Anterior cingulate cortex (tissue), 58 donors: ENCODE data around the gene EHBP1L1.
"Not testable (repeated sequence)": the region's sequence is repeated elsewhere in the genome, so short reads cannot be mapped to it uniquely, and the experiment has no call there.

Experiments used
- DNase-seq, 58 donors: peaks; one replicate each; lab custom pipeline; 2025; lab: John Stamatoyannopoulos, UW

Gene EHBP1L1

DNA sequence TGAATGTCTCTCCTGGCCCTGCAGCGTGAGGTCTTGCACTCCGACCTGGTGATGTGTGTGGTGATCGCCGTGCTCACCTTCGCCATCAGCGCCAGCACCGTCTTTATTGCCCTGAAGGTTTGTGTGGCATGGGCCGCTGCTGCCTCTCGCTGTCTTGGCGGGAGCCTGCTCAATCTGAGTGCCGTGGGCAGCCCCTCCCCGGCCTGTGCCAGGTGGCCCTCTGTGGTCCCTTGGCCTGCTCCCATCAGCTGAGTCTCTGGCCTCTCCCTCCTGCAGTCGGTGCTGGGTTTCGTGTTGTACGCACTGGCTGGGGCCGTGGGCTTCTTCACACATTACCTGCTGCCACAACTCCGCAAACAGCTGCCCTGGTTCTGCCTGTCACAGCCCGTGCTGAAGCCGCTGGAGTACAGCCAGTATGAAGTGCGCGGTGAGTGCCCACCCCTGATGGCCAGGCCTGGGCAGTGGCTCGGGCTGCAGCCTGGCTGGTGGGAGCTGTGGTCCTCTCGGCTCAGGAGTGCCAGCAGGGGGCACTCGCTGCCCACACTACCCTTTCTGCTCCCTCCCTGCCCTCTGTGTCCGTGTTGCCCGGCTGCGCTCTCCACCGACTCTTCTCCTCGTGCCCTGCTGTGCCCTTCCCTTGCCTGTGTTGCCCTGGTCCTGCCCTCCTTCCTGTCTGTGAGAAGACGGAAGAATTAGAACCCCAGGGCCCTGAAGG lies 49.9 kb downstream of the EHBP1L1 start:
- peak in 52 of 58 donors; percentile 4 to 71 (median 44) for DNase-seq

DNA sequence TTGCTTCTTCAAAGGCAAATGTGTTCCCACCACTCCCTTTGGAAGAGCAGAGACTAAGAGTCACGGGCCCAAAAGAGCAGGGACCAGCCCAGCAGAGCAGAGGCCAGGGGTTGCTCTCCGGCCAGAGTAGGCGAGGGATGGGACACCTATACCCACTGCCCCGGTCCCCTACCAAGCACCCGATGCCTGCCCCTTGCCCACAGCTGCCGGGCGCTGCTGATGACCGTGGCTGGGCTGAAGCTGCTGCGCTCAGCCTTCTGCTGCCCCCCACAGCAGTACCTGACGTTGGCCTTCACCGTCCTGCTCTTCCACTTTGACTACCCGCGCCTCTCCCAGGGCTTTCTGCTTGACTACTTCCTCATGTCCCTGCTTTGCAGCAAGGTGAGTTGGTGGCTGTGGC lies 51.3 kb downstream of the EHBP1L1 start:
- DNase-seq, result no peak

DNA sequence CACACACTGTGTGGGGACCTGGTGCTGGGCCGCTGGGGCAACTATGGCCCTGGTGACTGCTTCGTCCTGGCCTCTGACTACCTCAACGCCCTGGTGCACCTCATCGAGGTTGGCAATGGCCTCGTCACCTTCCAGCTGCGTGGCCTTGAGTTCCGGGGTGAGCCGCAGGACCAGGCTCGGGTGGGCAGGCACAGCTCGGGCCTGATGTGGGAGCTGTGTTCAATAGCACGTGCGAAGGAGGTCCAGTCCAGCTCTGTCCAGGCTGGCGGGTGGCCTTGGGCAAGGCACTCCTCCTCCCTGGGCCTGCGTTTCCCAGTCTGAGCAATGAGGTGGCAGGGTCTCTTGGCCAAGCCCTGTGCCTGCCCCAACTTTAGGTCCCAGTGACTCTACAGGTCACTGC lies 53.7 kb downstream of the EHBP1L1 start:
- no peak for DNase-seq

DNA sequence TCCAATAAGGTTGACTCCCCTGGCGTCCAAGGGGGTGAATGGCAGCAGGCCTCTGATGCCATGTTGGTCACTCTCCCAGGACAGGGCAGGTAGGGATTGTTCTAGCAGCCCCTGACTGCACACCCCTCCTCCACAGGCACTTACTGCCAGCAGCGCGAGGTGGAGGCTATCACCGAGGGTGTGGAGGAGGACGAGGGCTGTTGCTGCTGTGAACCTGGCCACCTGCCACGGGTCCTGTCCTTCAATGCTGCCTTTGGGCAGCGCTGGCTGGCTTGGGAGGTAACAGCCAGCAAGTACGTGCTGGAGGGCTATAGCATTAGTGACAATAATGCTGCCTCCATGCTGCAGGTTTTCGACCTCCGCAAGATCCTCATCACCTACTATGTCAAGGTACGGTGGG lies 54.4 kb downstream of the EHBP1L1 start:
- no peak for DNase-seq

DNA sequence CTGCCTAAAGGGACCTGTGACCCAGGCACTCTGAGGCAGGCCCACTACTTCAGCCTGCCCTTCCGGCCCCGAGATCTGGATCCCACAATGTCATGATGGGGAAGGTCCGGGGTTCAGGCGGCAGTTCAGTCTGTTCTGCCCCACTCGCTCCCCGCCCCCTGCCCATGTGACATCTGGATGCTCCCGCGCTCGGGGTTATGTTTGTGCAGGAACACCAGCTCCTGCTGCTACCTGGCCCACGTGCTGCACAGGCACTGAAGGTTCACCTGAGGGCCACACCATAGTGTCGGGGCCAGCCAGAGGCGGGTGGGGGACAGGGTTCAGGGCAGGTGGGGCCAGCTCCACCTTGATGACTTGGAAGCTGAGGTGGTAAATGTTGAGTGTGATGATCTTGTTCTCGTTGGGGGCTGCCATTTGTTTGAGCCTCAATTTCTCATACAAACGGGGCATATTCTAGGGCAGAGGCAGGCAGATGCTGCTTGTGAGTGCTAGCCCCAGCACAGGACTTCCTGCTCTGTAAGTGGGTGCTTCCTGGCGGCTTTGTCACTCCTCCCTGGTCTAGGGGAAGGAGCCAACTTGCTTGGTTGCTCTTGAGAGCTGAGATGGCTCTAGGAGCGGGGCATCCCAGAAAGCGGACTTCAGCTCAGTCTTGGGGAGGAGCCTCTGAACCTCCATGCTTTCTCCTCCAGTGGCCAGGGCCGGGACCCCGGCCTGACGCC lies 57.7 kb downstream of the EHBP1L1 start:
- no peak for DNase-seq

DNA sequence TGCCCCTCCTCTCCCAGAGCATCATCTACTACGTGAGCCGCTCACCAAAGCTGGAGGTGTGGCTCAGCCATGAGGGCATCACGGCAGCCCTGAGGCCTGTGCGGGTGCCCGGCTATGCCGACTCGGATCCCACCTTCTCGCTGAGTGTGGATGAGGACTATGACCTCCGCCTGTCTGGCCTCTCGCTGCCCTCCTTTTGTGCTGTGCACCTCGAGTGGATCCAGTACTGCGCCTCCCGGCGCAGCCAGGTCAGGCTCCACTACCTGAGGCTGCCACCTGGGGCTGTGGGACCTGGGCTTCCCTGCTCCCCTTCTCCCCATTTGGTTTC lies 58.2 kb downstream of the EHBP1L1 start:
- DNase-seq, result no peak

DNA sequence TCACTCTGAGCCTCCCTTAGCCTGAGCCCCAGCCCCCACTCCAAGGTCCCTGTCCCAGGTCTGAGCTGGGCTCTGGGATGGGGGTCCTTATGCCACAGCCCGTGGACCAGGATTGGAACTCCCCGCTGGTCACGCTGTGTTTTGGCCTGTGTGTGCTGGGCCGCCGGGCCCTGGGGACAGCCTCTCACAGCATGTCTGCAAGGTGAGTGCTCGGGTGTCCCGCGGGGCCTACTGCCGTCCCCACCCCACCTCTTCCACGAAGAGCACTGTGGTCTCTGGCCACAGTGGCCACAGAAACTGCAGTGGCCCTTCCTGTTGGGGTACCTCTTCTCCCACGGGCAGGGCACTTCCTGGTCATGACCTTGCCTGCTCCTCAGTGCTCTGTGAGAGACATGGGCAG lies 58.6 kb downstream of the EHBP1L1 start:
- DNase-seq, result no peak

DNA sequence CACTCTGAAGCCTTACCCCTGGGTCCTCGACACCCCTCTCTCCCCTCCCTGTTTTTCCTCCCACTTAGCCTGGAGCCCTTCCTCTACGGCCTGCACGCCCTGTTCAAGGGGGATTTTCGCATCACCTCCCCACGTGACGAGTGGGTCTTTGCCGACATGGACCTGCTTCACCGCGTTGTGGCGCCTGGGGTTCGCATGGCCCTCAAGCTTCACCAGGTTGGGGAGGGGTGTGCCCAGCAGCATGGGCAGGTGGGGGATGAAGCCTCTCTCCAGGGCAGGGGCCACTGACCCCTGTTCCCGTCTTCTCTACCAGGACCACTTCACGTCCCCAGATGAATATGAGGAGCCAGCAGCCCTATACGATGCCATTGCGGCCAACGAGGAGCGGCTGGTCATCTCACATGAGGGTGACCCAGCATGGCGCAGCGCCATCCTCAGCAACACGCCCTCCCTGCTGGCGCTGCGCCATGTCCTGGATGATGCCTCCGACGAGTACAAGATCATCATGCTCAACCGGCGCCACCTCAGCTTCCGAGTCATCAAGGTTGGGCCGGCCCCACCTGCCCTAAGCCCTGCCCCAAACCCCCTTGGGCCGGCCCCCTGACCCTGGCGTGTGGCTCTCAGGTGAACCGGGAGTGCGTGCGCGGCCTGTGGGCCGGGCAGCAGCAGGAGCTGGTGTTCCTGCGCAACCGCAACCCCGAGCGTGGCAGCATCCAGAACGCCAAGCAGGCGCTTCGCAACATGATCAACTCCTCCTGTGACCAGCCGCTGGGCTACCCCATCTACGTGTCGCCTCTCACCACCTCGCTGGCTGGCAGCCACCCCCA lies 59.3 kb downstream of the EHBP1L1 start:
- no peak for DNase-seq

DNA sequence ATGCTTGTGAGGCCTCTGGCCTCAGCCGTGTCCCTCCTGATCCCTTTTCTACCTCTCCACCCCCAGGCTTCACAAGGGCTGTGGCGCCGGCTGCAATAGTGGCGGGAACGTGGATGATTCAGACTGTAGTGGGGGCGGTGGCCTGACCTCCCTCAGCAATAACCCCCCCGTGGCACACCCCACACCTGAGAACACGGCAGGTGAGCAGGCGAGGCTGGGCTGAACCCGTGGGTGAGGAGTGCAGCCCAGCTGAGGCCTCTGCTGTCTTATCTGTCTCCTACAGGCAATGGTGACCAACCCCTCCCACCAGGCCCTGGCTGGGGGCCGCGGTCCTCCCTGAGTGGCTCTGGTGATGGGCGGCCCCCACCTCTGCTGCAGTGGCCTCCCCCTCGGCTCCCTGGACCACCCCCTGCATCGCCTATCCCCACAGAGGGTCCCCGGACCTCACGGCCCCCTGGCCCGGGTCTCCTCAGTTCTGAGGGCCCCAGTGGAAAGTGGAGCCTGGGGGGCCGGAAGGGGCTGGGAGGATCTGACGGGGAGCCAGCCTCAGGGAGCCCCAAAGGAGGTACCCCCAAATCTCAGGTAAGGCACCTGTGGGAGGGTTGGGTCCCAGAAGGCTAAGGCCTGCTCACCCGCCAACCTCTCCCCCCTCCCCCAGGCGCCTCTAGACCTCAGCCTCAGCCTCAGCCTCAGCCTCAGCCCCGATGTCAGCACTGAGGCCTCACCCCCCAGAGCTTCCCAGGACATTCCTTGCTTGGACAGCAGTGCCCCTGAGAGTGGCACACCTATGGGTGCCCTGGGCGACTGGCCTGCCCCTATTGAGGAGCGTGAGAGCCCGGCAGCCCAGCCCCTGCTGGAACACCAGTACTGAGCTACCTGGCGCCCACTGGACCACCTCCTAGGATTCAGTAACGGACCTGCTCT lies 60.5 kb downstream of the EHBP1L1 start:
- no peak for DNase-seq

DNA sequence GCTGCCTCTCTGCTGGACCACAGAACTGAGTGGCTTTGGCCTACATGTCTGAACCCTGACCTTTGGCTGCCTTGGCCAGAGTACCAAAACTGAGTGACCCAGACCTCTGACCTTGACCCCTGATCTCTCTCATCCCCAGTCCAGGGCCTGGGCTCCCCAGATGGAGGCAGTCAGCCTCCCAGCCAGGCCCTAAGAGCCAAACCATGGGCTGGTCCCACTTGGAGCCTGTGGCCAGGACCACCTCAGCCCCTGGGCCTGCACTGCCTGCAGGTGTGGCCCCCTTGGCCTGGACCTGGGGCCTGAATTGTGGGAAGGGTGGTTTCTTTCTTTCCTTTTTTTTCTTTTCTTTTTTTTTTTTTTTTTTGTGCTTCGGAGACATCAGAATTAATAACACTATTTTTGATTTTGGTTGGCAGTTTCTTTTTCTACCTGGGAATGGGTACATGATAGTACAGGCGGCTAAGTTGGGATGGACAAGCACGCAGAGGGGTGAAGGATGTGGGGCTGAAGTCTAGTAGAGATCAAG lies 61.2 kb downstream of the EHBP1L1 start:
- no peak for DNase-seq

DNA sequence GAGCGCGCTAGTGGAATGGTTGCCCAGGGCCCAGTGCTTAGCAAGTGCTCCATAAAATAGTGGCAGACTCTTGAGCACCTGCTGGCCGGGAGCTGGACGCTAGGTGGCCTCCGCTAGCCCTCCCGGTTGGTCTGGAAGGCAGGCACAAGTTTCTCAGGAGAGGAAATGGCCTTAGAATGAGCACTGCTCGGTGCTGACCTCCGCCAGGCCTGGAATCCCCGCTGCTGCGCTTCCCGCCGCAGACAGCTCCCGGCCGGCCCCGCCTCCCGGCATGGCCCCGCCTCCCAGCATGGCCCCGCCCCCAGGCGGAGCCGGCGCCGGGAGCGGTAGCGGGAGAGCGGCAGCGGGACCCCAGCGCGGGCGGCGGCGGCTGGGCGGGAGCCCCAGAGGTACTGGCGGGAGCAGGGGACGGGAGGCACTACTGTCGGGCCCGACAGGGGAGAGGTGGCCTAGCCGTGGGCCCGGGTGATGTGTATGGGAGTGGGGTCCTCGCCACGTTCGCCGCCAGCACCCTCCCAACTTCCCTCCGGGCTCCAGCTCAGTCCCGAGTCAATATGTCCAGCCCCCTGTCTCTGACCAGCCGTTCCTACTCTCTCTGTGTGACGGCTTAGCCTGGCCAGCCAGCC lies 62.1 kb downstream of the EHBP1L1 start, which contains the start of gene SIPA1:
TSS of gene SIPA1 (plus strand) at position 308 of the 626 bp plus-strand sequence. CDS start 2,821 bp downstream, outside the sequence.
- peak in 49 of 58 donors; percentile 5 to 69 (median 42) for DNase-seq

DNA sequence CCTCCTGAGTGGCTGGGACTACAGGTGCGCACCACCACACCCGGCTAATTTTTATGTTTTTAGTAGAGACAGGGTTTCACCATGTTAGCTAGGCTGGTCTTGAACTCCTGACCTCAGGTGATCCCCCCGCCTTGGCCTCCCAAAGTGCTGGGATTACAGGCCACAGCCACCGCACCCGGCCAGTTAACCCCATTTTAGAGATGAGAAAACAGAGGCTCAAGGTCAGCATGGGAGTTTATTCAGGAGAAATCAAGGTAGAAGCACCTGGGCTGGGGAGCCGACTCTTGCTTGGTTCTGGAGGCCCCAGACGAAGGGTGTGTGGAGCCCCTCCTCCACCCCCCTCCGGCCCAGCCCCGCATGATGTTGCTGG lies 63.4 kb downstream of the EHBP1L1 start:
- not testable (repeated sequence) for DNase-seq

DNA sequence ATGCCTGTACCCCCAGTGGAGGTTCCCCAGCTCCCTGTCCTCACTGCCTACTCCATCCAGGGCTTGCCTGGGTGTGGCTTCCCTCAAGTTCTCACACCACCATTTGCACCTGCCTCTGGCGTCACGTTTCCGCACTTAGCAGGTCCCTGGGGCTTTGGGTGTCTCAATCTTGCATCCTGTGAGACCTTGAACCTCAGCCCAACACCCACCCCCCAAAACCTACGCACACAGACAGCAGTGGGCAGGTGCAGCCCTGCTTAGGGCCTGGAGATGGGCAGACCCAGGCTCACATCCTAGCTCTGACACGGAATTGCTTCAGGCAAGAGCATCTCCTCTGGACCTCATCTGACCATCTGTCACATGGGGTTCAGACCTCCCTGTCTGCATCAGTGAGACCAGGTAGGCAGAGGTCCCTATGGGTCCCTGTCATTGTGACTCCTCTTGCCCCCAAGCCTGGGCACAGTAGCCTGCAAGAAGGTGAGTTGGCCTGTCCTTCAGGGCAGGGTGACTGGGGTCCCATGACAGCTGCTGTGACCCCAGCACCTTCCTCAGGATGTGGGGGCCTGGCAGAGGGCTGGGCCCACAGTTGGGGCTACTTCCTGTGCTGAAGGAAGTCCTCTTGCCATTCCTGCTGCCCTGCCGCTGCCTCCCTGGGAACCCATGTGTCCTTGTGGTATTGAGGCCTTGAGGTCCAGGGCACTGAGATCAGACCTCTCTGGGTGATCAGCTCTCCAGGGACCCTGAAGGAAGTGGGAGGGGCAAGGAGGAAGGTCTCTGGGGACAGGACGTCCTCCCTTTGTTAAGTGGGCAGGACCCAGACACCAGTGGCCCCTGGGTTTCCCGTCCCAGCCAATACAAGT lies 64.0 kb downstream of the EHBP1L1 start:
- peak in 20 of 58 donors; percentile 13 to 73 (median 48) for DNase-seq

DNA sequence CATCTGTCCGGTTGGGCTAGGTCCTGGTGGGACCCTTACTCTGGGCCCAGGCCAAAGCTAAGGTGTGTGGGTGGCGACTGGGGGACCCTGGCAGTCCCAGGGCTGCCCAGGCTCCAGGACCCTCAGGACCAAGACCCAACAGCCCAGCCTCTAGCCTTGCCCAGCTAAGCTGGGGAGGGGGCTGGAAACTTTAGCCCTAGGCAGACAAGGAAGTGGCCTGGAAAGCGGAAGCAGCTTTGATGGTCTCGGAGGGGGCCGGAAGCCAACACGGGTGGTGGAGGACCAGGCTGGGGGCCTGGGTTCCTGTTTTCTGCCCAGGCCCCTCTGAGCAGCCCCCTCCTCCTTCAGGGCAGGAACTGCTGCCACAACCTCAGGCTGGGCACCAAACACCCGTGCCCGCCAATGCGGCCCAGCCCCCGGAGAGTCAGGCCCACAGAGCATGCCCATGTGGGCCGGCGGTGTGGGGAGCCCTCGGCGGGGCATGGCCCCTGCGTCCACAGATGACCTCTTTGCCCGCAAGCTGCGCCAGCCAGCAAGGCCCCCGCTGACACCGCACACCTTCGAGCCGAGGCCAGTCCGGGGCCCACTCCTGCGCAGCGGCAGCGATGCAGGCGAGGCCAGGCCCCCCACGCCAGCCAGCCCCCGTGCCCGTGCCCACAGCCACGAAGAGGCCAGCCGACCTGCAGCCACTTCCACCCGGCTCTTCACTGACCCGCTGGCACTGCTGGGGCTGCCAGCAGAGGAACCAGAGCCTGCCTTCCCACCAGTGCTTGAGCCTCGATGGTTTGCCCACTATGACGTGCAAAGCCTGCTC lies 64.8 kb downstream of the EHBP1L1 start:
- peak in 37 of 58 donors; percentile 10 to 73 (median 46) for DNase-seq

DNA sequence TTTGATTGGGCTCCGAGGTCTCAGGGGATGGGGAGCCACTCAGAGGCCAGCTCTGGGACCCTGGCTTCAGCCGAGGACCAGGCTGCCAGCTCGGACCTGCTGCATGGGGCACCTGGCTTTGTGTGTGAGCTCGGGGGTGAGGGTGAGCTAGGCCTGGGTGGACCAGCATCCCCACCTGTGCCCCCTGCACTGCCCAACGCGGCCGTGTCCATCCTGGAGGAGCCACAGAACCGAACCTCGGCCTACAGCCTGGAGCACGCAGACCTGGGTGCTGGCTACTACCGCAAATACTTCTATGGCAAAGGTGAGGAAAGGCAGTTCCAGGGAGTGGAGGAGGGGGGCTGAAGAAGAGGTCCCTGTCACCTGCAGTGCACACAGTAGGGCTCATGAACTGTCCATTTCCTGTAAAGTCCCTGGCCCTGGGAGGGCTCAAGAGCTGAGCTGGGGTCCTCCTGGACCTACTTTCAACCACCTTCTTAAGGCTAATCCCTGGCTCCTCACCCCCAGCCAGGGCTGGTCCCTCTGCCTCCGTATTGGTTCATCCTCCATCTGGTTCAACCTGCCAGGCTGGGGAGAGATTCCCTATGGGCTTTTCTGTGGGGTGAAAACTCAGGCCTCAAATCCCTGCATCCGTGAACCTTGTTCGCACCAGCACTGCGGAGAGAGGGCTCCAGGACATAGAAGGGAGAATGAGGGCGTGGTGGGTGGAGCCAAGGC lies 65.6 kb downstream of the EHBP1L1 start:
- DNase-seq, result no peak
